Measurements from ENCODE around the gene SLC19A1.

Gene SLC19A1

DNA sequence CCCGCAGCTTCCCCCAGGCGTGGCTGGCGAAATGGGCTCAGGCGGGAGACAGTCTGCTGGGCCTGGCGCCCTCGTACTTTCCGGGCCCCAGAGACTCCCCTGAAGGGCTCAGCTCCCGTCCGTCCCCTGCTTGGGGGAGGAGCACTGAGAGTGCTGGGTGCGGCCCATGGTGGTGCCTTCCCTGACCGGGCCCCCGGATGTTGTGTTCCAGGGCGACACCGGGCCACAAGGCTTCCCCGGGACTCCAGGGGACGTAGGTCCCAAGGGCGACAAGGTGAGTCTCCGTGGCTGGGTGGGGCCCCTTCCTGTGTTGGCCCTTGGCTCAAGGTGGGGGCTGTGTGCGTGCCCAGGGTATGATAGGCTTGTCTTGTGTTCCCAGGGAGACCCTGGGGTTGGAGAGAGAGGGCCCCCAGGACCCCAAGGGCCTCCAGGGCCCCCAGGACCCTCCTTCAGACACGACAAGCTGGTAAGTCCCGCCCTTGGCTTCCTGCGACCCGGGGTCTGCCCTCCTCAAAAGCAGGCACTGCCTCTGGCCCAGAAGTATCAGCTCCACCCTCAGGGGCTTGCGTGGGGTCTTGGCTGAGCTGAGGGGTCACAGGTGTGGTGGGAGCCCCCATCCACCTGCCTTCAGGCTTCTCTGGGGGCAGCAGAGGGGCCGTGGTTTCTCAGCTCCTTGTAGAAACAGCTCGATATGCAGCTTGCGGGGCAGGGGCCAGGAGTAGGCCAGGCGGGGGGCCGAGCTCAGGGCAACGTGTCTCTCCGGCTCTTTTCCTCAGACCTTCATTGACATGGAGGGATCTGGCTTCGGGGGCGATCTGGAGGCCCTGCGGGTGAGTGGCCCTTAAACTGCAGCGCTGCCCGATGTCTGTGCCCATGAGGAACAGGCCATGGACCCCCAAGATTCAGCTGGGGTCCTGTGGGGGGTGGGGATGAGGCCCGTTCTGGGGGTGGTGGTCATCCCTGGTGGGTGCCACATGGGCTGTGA is 62.3 kb downstream of the SLC19A1 start:
- DNase-seq (ENCODE audit: low read depth in 2 of 3, low spot score in 1 of 3): no peak

GRCh38 chr21:45478816-45479669 is 63.2 kb downstream of the SLC19A1 start:
- DNase-seq (ENCODE audit: low read depth in 2 of 3, low spot score in 1 of 3): no peak

DNA sequence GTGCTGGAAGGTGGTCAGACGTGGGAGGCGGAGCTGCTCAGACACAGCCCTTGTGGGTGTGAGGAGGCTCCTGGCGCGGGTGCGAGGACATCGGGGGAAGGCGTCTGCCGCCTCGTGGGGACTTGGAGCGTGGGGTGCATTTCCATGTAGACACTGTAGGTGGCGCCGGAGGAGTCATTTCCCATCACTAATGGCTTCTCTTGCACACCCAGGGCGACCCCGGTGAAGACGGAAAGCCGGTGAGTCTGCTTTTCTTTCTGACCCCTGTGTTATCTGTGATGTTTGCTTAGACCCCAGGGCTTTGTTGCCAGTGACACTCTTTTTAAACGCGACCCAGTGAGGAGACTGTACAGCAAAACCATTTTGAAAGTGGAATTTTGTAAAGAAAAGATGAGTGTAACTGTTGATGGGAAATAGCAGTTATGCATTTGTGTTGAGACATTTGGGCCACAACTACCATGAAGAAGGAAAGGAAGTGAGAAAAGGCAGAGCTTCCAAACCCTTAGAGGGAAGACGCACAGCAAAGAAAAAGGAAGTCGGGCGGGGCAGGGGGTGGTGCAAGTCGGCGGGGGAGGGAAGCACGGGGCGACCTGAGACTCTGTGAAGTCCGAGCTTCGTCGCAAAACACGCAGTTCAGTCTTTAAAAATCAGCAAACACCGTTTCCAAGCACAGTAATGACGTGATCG is 64.0 kb downstream of the SLC19A1 start:
- DNase-seq (ENCODE audit: low read depth in 2 of 3, low spot score in 1 of 3): peak; percentile 69 to 79 (median 72)

GRCh38 chr21:45477176-45478114 is 64.8 kb downstream of the SLC19A1 start:
- DNase-seq (ENCODE audit: low read depth in 2 of 3, low spot score in 1 of 3): no peak

- DNase-seq (ENCODE audit: low read depth in 2 of 3, low spot score in 1 of 3): no peak
Measured at GRCh38 chr21:45476582-45476981, 65.7 kb downstream of the SLC19A1 start.

- no peak for DNase-seq (ENCODE audit: low read depth in 2 of 3, low spot score in 1 of 3)
Measured at GRCh38 chr21:45475797-45476570, 66.3 kb downstream of the SLC19A1 start.

DNA sequence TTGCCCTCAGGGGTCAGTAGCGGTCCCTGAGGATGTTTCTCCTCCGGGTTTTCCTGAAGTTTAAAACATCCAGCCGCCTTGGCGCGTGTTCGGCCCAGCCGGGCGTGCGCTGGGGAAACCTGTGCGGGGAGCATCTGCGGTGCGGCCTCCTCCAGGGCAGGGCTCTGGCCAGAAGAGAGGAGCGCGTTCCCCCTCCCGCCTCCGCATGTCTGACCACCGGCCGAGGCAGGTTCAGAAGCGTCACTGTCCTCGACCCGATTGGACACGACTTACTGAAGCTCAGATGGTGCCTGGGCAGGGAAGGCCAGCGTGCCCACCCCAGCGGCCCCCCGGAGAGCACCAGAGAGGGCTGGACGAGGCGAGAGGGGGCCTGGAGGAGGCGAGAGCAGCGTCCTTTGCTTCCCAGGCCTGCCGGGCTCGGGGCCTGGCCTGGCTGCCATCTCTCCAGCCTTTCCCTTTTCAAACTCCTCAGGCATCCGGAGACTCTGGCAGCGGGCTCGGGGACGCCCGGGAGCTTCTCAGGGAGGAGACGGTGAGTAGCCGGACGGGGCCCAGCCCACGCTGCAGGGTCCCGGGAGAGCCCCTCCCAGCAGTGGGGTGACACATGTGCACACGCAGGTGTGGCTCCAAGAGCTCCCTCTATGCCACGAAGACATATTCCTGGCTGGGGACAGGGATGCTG is 67.1 kb downstream of the SLC19A1 start:
- no peak for DNase-seq (ENCODE audit: low read depth in 2 of 3, low spot score in 1 of 3)

DNA sequence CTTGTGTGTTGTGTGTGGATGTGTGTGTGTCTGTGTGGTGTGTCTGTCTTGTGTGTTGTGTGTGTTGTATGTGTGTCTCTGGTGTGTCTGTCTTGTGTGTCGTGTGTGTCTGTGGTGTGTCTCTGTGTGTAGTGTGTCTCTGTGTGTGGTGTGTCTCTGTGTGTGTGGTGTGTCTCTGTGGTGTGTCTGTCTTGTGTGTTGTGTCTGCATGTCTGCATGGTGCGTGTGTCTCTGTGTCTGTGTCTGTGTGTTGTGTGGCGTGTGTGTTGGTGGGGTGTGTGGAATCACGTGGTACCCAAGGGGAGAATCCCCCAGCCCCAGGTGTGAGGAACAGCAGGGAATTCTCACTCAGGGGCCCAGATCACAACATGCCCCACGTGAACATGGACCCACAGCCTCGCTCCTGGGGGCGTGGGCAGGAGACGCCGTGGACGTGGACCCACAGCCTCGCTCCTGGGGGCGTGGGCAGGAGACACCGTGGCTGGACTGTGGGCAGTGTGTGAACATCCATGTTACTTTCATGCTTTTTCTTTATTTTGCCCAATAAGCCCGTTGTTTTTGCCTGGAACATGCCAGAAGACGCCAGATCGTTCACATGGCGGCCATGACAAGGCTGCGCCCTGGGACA is 67.8 kb downstream of the SLC19A1 start:
- no peak for DNase-seq (ENCODE audit: low read depth in 2 of 3, low spot score in 1 of 3)

DNA sequence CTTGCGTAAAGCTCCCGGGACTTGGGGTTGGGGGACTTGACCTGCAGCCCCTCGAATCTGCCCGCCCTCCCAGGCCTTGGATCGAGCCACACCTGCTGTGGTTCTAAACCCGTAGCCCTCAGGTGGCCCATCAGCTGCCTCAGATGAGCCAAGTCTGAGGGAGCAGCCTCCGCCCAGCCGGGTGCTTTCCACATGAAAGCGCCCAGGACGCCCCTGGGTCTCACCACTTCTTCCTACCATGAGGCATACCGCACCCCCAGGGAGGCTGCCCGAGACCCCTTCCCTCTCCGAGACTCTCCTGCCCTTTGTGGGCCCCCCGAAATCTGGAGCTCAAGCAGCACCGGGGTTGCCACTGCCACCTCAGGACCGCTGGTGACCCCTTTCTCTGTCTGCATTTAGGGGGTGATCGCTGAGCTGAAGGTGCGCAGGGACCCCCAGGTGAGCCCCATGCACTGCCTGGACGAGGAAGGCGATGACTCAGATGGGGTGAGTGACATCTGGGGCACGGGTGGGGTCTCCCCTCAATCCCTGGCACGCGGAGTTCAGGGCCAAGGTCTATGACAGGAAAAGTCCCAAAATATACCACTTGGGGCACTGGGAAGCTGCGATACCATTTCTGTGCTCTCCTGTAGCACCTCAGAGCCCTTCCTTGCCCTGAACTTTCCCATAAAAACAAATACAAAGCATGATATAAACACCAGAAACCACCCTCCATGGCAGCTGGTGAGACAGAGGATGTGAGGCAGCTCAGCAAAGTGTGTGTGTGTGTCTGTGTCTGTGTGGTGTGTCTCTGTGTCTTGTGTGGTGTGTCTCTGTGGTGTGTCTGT is 68.5 kb downstream of the SLC19A1 start:
- DNase-seq (ENCODE audit: low read depth in 2 of 3, low spot score in 1 of 3): no peak

- no peak for DNase-seq (ENCODE audit: low read depth in 2 of 3, low spot score in 1 of 3)
Measured at GRCh38 chr21:45472445-45473365, 69.5 kb downstream of the SLC19A1 start.

DNA sequence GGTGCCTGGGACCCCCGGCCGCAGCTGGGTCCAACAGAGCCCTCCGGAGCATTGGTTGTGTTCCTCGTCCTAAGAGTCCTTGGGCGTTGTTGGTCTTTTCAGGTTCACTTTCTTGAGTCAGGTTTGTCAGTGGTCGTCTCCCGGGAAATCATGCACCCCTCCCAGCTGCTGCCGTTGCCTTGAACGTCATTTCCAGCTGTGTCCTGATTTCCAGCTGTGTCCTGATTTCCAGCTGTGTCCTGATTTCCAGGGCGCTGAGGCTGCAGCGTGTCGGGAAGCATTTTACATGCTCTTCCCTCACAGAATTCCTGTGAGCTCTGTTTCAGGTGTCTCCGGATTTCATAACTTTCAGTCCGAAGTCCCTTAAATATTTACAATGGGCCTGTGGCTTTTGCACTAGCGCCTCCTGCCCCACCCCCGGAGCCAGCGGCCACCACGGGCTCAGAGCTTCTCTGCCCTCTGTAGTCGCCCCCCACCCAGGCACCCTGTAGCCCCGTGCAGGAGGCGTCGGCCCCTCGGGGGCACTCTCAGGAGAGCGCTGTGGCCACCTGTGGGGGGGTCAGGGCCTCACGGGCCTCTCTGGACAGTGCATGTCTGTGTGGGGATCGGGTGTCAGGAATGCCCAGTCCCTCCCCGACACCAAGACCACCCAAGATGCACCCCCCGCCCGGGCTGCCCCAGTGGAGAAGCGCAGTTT is 70.6 kb downstream of the SLC19A1 start:
- no peak for DNase-seq (ENCODE audit: low read depth in 2 of 3, low spot score in 1 of 3)

GRCh38 chr21:45470773-45471524 is 71.3 kb downstream of the SLC19A1 start:
- DNase-seq (ENCODE audit: low read depth in 2 of 3, low spot score in 1 of 3): peak; percentile 20 to 30 (median 20)

GRCh38 chr21:45470087-45470515 is 72.1 kb downstream of the SLC19A1 start:
- no peak for DNase-seq (ENCODE audit: low read depth in 2 of 3, low spot score in 1 of 3)

GRCh38 chr21:45469273-45470086 is 72.8 kb downstream of the SLC19A1 start:
- DNase-seq (ENCODE audit: low read depth in 2 of 3, low spot score in 1 of 3): no peak
